ENCODE data around the gene STK32B.

- no peak for TF ChIP-seq CTCF (conservative IDR thresholded peaks at IDR 0.05; ENCODE audit: low read length)
- TF ChIP-seq EZH2phosphoT487 (IDR thresholded peaks at IDR 0.05; ENCODE audit: borderline replicate concordance): no peak
Measured at GRCh38 chr4:5050520-5051277, 581 bp upstream of the STK32B start.

All from Loucy (cell line).